Prostate gland (tissue), 2 donors: ENCODE data around the gene TNNC1.

Experiments
- POLR2A ChIP-seq: fragments of 450-650 bp; IDR thresholded peaks from one replicate; pipeline ENCODE4 v1.6.1; 2016; ENCODE audit warnings: antibody characterized with exemption, mild to moderate bottlenecking
- TF ChIP-seq, protein P1 (sequence below), 4 experiments: fragments of 200-600 bp in 2 of 4; fragments of 450-650 bp in 2 of 4; sonication (generic) in 2 of 4; IDR thresholded peaks; 1 replicate in 3 of 4; 2 replicates in 1 of 4; pipeline ENCODE4 v1.5.1; 2016 to 2019; ENCODE audit warnings: antibody characterized with exemption in 4 of 4, mild to moderate bottlenecking in 2 of 4, moderate library complexity in 2 of 4

DNA sequence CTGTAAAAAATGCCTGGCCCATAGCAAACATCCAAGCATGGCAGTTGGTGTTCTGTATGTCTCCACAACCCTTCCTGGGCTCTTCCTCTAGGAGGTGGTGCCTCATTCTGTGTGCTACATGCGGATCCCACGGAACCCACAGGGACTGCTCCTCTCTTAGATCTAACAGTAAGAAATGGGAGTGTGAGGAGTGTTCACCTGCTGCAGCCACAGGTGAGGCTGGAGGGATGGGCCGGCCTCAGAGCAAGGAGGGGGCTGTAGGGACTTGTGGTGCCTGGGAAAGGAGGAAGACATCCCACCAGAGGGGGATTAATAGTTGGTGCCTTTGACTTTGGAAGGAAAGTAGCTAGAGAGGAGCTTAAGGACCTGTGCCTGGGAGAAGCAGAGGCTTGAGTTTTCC lies 31.2 kb downstream of the TNNC1 start:
- TF ChIP-seq, protein P1, sequence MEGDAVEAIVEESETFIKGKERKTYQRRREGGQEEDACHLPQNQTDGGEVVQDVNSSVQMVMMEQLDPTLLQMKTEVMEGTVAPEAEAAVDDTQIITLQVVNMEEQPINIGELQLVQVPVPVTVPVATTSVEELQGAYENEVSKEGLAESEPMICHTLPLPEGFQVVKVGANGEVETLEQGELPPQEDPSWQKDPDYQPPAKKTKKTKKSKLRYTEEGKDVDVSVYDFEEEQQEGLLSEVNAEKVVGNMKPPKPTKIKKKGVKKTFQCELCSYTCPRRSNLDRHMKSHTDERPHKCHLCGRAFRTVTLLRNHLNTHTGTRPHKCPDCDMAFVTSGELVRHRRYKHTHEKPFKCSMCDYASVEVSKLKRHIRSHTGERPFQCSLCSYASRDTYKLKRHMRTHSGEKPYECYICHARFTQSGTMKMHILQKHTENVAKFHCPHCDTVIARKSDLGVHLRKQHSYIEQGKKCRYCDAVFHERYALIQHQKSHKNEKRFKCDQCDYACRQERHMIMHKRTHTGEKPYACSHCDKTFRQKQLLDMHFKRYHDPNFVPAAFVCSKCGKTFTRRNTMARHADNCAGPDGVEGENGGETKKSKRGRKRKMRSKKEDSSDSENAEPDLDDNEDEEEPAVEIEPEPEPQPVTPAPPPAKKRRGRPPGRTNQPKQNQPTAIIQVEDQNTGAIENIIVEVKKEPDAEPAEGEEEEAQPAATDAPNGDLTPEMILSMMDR (IDR thresholded peaks at IDR 0.05) = no peak
- TF ChIP-seq POLR2A = no peak
